ENCODE data around the gene NUDT16L1.

NUDT16L1 gene

GRCh38 chr16:4656695-4657686 lies 36.4 kb upstream of the NUDT16L1 start:
- H3K4me3 ChIP-seq (ENCODE audit: low read depth, low read length), result no peak overlapping the region
- no peak for DNase-seq (ENCODE audit: low read depth)
- no peak for TF ChIP-seq CTCF (IDR thresholded peaks at IDR 0.05; ENCODE audit: low read depth, low read length, missing control alignments)
- in situ Hi-C loops (cut with HindIII; ENCODE audit: low sequenced_read_pairs), result no loop called here

GRCh38 chr16:4659363-4660353 lies 33.7 kb upstream of the NUDT16L1 start:
- no peak for DNase-seq (ENCODE audit: low read depth)
- H3K4me3 ChIP-seq (ENCODE audit: low read depth, low read length), result no peak overlapping the region
- in situ Hi-C loops (cut with HindIII; ENCODE audit: low sequenced_read_pairs), result no loop called here
- TF ChIP-seq CTCF (IDR thresholded peaks at IDR 0.05; ENCODE audit: low read depth, low read length, missing control alignments), result no peak

- H3K4me3 ChIP-seq (ENCODE audit: low read depth, low read length), result no peak overlapping the region
- in situ Hi-C loops (cut with HindIII; ENCODE audit: low sequenced_read_pairs), result no loop called here
- DNase-seq (ENCODE audit: low read depth), result peak; percentile 11
- TF ChIP-seq CTCF (IDR thresholded peaks at IDR 0.05; ENCODE audit: low read depth, low read length, missing control alignments), result no peak
Measured at GRCh38 chr16:4660454-4661007, 32.8 kb upstream of the NUDT16L1 start.

- DNase-seq (ENCODE audit: low read depth), result peak; percentile 23
- no peak overlapping the region for H3K4me3 ChIP-seq (ENCODE audit: low read depth, low read length)
- no peak for TF ChIP-seq CTCF (IDR thresholded peaks at IDR 0.05; ENCODE audit: low read depth, low read length, missing control alignments)
- in situ Hi-C loops (cut with HindIII; ENCODE audit: low sequenced_read_pairs), result no loop called here
Measured at GRCh38 chr16:4661661-4662060, 31.7 kb upstream of the NUDT16L1 start.

- no peak for TF ChIP-seq CTCF (IDR thresholded peaks at IDR 0.05; ENCODE audit: low read depth, low read length, missing control alignments)
- no peak for DNase-seq (ENCODE audit: low read depth)
- in situ Hi-C loops (cut with HindIII; ENCODE audit: low sequenced_read_pairs), result no loop called here
- H3K4me3 ChIP-seq (ENCODE audit: low read depth, low read length), result no peak overlapping the region
Measured at GRCh38 chr16:4663465-4663776, 29.9 kb upstream of the NUDT16L1 start.

Data from astrocyte of the cerebellum (primary cell).